ENCODE results near the gene NFATC2.

Gene NFATC2

DNA sequence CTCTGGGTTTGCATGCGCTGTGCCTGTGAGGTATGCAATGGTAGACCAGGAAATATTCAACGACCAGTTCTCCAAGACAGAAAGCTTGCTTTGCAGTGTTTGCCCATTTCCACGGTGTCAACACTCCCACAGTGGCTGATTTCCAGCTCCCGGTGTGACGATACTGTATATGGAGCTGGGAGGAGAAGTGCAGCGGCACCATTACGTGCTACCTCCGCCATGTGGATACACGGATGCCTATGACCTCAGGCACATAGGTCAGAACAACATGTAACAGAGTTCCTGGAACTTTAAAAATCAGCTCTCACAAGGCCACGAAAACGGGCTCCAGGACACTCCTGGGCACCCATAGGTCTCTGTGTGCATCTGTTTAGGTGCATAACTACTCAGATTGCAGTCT, 51.1 kb downstream of the NFATC2 start:
- H3K27ac ChIP-seq (replicated peaks) = no peak overlapping the region
- TF ChIP-seq REST (IDR thresholded peaks at IDR 0.05; ENCODE audit: insufficient replicate concordance, low read depth) (no peak), SPI1 (IDR thresholded peaks at IDR 0.05; ENCODE audit: borderline replicate concordance, low read depth) (no peak), GABPA (IDR thresholded peaks at IDR 0.05; ENCODE audit: low read depth) (no peak), POLR2AphosphoS5 (IDR thresholded peaks at IDR 0.05; ENCODE audit: low read depth) (no peak), CTCF (IDR thresholded peaks at IDR 0.05; ENCODE audit: insufficient read depth, low read length) (no peak)
- no peak for DNase-seq (ENCODE audit: low read depth in 1 of 2, low spot score in 1 of 2)
- H3K27me3 ChIP-seq (ENCODE audit: insufficient read depth, poor library complexity, severe bottlenecking) = no peaks in the 10 kb centered on the region
- H3K4me3 ChIP-seq (replicated peaks; ENCODE audit: insufficient read depth, low read length) = no peak overlapping the region

DNA sequence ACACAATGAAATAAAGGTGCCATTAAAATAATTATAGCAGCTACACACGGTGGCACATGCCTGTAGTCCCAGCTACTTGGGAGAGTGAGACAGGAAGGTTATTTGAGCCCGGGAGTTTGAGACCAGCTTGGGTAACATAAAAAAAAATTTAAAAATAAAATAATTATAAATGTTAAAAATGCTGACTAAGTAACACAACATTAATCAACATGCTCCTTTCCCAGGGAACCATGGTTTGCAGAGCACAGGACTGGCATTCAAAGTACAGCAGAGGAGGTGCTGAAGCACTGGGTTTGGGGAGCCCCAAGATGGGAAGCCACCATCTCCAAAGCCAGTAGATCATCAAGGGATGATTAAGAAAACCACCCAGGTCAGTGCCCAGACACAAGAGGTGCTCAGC, 51.9 kb downstream of the NFATC2 start:
- Histone ChIP-seq H3K4me3 (replicated peaks; ENCODE audit: insufficient read depth, low read length) (no peak overlapping the region), H3K27ac (replicated peaks) (no peak overlapping the region), H3K27me3 (ENCODE audit: insufficient read depth, poor library complexity, severe bottlenecking) (no peaks in the 10 kb centered on the region)
- no peak for TF ChIP-seq CTCF (IDR thresholded peaks at IDR 0.05; ENCODE audit: insufficient read depth, low read length)
- no peak for TF ChIP-seq SPI1 (IDR thresholded peaks at IDR 0.05; ENCODE audit: borderline replicate concordance, low read depth)
- TF ChIP-seq POLR2AphosphoS5 (IDR thresholded peaks at IDR 0.05; ENCODE audit: low read depth) = no peak
- no peak for TF ChIP-seq GABPA (IDR thresholded peaks at IDR 0.05; ENCODE audit: low read depth)
- TF ChIP-seq REST (IDR thresholded peaks at IDR 0.05; ENCODE audit: insufficient replicate concordance, low read depth) = no peak
- DNase-seq (ENCODE audit: low read depth in 1 of 2, low spot score in 1 of 2) = no peak

DNA sequence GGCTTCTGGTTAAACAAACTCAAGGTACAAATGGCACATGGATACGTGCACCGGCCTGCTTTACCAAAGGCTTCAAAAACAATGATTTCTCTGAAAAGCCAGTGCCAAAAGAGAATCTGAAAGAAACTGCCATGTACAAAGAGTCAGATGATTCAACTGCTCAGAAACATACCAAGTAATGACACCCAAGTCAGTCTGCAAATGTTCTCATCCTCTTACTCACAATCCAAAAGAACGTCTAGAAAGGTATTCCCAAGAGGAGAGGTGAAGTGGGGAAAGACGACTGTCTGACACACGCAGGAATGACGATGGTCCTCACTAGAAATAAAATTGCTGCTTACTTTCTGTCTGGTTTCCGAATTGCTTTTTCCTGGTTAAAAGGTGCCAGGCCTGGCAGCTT, 52.9 kb downstream of the NFATC2 start:
- no peak for DNase-seq (ENCODE audit: low read depth in 1 of 2, low spot score in 1 of 2)
- no peak for TF ChIP-seq POLR2AphosphoS5 (IDR thresholded peaks at IDR 0.05; ENCODE audit: low read depth)
- TF ChIP-seq REST (IDR thresholded peaks at IDR 0.05; ENCODE audit: insufficient replicate concordance, low read depth) = no peak
- no peak for TF ChIP-seq CTCF (IDR thresholded peaks at IDR 0.05; ENCODE audit: insufficient read depth, low read length)
- no peak for TF ChIP-seq GABPA (IDR thresholded peaks at IDR 0.05; ENCODE audit: low read depth)
- no peak for TF ChIP-seq SPI1 (IDR thresholded peaks at IDR 0.05; ENCODE audit: borderline replicate concordance, low read depth)
- Histone ChIP-seq H3K27me3 (ENCODE audit: insufficient read depth, poor library complexity, severe bottlenecking) (no peaks in the 10 kb centered on the region), H3K27ac (replicated peaks) (no peak overlapping the region), H3K4me3 (replicated peaks; ENCODE audit: insufficient read depth, low read length) (no peak overlapping the region)

All from HL-60 (cell line).